Body of pancreas (tissue), 4 donors: Measurements from ENCODE around the gene NOTCH3.

Source experiments
- POLR2A ChIP-seq, 3 donors: fragments of 450-650 bp; IDR thresholded peaks; one replicate each; pipeline ENCODE4 v1.6.1; 2016; ENCODE audit warnings: antibody characterized with exemption in 3 of 3, mild to moderate bottlenecking in 2 of 3
- TF ChIP-seq, protein P1 (sequence below), 7 experiments: fragments of 450-650 bp in 4 of 7; fragments of 200-600 bp in 3 of 7; sonication (generic) in 3 of 7; IDR thresholded peaks; one replicate each; pipeline ENCODE4 v1.5.1; 2016 to 2019; ENCODE audit warnings: antibody characterized with exemption in 7 of 7

DNA sequence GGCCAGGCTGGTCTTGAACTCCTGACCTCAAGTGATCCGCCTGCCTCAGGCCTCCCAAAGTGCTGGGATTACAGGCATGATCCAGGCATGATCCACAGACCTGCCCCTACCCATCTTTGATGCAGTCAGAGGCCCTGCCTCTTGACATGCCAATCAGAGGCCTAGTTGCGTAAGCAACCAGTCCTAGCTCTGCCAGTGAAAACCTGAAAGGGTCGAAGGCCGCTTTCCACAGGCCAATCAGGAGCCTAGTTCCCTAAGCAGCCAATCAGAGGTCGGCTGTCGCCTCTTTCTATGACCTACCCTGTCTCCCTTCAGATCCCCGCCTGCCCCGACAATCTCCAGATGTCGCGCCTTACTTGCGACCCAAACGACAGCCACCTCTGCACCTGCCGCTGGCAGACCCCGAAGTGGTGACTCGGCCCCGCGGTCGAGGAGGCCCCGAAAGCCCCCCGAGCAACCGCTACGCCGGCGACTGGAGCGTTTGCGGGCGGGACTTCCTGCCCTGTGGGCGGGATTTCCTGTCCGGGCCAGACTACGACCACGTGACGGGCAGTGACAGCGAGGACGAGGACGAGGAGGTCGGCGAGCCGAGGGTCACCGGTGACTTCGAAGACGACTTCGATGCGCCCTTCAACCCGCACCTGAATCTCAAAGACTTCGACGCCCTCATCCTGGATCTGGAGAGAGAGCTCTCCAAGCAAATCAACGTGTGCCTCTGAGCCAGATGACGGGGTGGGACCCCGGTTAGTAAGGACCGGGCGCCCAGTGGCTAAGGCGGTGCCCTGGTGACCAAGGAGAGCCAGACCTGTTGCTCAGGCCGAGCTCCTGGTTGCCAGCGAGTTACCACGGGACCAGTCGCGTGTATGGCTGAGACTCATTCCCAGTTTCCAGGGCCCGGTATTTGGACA lies 87.3 kb downstream of the NOTCH3 start:
- TF ChIP-seq POLR2A (IDR thresholded peaks at IDR 0.05) = no peak
- TF ChIP-seq, protein P1, sequence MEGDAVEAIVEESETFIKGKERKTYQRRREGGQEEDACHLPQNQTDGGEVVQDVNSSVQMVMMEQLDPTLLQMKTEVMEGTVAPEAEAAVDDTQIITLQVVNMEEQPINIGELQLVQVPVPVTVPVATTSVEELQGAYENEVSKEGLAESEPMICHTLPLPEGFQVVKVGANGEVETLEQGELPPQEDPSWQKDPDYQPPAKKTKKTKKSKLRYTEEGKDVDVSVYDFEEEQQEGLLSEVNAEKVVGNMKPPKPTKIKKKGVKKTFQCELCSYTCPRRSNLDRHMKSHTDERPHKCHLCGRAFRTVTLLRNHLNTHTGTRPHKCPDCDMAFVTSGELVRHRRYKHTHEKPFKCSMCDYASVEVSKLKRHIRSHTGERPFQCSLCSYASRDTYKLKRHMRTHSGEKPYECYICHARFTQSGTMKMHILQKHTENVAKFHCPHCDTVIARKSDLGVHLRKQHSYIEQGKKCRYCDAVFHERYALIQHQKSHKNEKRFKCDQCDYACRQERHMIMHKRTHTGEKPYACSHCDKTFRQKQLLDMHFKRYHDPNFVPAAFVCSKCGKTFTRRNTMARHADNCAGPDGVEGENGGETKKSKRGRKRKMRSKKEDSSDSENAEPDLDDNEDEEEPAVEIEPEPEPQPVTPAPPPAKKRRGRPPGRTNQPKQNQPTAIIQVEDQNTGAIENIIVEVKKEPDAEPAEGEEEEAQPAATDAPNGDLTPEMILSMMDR (IDR thresholded peaks at IDR 0.05) = no peak
